HG03575 (cell line): Measurements from ENCODE around the gene CATSPER3.

ENCODE experiments used
- ATAC-seq: cut with Tn5 transposase; IDR thresholded peaks from one replicate; pipeline ENCODE4 v1.9.1; 2021; ENCODE audit not compliant: unreplicated experiment, insufficient number of reproducible peaks, low FRiP score; ENCODE audit errors: extremely low read depth

CATSPER3 gene

GRCh38 chr5:135026645-135027265 is 59.0 kb downstream of the CATSPER3 start:
- no peak for ATAC-seq

GRCh38 chr5:135027266-135027696 is 59.6 kb downstream of the CATSPER3 start:
- ATAC-seq = no peak

GRCh38 chr5:135027697-135028615 is 60.2 kb downstream of the CATSPER3 start:
- ATAC-seq = no peak

- no peak for ATAC-seq
These were observed 61.2 kb downstream of the CATSPER3 start for GRCh38 chr5:135028791-135029476.

GRCh38 chr5:135029477-135030122 is 61.9 kb downstream of the CATSPER3 start:
- ATAC-seq = no peak

GRCh38 chr5:135030123-135030955 is 62.6 kb downstream of the CATSPER3 start:
- no peak for ATAC-seq

GRCh38 chr5:135030956-135031812 is 63.5 kb downstream of the CATSPER3 start:
- no peak for ATAC-seq

GRCh38 chr5:135031813-135032694 is 64.3 kb downstream of the CATSPER3 start:
- no peak for ATAC-seq

- no peak for ATAC-seq
These were observed 64.9 kb downstream of the CATSPER3 start for GRCh38 chr5:135032695-135032998.

GRCh38 chr5:135032999-135033861 is 65.5 kb downstream of the CATSPER3 start:
- no peak for ATAC-seq

GRCh38 chr5:135033901-135034235 is 66.2 kb downstream of the CATSPER3 start, which contains the start of gene PITX1:
Gene PITX1, minus strand, starts transcription at chr5:135034228. Its CDS starts 347 bp downstream, at chr5:135033881.
- no peak for ATAC-seq

- no peak for ATAC-seq
These were observed 66.7 kb downstream of the CATSPER3 start for GRCh38 chr5:135034236-135034962.

- ATAC-seq = no peak
These were observed 67.4 kb downstream of the CATSPER3 start for GRCh38 chr5:135034963-135035677.

GRCh38 chr5:135035678-135036030 is 67.9 kb downstream of the CATSPER3 start:
- ATAC-seq = no peak

GRCh38 chr5:135036405-135036804 is 68.7 kb downstream of the CATSPER3 start:
- no peak for ATAC-seq
